Cardiac septum (tissue), 1 donor: ENCODE results near the gene ATP2A2. TPM values are rescaled to one million over a fixed set of nuclear protein-coding genes. Genes with fewer than 3 reads are reported as not detected.
"Not testable (repeated sequence)": the region's sequence is repeated elsewhere in the genome, so short reads cannot be mapped to it uniquely, and the experiment has no call there.

Experiments used
- DNase-seq: peaks from one replicate; pipeline ENCODE4 v3.0.0-alpha.2; 2020; ENCODE audit warnings: low spot score
- intact Hi-C: fragments of 100-400 bp; cut with DNase I; formaldehyde crosslinking; loops from one replicate; pipeline ENCODE4 v1.14.0; 2022
- total RNA-seq: library from RNA; stranded (reverse); fragmentation: NEBNext Ultra II Directional; extraction: Animal tissue kit (Norgen Biotek cat#: 25700); gene quantifications from one replicate; pipeline ENCODE4 v1.2.1, GENCODE V29; 2021
- donor health status: DM: no; HTN: no; CAD: no.

ATP2A2 gene
- total RNA-seq, 1 donor from 2014 or later: 918 TPM

DNA sequence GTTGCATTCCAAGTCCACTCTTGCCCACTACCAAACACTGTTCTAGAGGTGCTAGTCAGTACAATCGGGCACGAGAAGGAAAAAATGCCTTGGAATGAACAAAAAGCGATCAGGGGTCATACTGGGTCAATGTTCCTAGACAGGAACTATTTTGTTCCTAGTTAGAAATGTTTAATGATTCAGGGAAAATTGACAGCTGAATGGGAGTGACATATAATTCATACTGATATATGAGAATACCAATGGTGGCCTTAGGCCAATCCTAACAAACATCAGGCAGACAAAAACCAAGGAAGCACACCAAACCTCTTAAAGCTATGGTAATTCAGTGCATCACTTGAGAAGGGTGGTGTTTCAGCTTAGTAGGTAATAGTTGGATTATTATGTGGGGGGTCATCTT lies 71.4 kb downstream of the ATP2A2 start:
- DNase-seq: no peak
- intact Hi-C loops: no loop called here

DNA sequence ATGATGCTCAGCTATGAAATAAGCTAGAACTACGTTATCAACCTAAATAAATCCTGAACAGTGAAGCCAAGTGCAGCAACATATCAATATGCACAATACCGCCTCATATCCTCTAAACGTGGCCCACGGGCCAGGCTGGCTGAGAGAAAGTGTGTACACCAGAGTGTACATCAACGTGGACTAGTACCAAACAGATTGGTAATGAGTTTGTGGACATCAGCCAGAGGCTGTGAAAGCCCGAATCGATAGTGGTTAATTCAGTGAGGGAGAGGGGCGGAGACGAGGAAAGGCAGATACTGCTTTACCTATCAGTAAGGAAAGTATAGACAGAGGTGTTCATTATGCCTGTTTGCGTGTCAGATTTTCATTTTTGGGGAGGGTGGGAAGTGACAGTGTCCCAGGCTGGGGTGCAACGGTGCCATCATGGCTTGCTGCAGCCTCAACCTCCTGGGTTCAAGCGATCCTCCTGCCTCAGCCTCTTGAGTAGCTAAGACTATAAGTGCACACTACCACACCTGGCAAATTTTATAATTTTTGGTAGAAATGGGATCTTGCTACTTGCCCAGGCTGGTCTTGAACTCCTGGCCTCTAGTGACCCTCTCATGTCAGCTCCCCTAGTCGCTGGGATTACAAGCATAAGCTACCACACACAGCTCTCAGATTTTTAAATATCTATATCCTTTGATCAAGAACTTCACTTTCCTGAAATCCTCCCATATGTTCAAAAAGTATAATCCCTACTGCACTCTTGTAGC lies 72.3 kb downstream of the ATP2A2 start:
- intact Hi-C loops: no loop called here
- DNase-seq: no peak

DNA sequence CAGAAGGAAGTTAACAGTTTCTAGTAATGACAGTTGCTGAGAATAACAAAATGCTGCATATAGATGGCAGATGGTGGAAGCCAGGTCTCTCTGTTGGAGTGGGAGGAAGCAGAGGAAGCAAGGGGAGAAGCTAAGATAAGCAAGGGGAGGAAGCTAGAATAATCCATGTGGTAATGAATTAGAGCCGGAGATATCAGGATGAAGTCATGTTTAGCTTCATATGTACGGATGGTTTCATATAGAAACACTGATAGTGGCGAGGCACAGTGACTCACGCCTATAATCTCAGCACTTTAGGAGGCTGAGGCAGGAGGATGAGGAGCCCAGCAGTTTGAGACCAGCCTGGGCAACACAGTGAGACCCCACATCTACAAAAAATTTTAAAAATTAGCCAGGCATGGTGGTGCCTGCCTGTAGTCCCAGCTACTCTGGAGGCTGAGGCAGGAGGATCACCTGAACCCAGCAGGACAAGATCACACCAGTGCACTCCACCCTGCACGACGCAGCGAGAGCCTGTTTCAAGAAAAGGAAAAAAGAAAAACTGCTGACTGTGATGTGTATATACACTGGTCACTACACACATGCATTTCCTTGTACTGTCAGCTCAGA lies 73.2 kb downstream of the ATP2A2 start:
- intact Hi-C loops: no loop called here
- no peak for DNase-seq

DNA sequence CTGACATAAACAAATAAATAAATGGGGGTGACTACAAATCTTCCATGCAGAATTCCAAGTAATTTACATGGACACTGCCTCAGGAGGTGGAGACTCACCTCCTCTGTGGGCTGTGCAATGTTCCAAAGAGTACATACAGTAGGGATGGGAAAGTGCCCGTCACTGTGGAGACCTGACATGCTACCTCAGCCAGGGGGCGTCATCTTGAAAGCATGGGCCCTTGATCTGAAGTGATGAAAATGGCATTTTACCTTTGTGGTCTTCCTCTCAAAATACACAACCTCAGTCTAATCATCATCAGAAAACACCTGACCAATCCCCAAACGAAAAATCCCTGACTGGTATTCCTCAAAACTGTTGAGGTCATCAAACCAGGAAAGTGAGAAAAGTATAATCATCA lies 74.0 kb downstream of the ATP2A2 start:
- DNase-seq: no peak
- intact Hi-C loops: no loop called here

DNA sequence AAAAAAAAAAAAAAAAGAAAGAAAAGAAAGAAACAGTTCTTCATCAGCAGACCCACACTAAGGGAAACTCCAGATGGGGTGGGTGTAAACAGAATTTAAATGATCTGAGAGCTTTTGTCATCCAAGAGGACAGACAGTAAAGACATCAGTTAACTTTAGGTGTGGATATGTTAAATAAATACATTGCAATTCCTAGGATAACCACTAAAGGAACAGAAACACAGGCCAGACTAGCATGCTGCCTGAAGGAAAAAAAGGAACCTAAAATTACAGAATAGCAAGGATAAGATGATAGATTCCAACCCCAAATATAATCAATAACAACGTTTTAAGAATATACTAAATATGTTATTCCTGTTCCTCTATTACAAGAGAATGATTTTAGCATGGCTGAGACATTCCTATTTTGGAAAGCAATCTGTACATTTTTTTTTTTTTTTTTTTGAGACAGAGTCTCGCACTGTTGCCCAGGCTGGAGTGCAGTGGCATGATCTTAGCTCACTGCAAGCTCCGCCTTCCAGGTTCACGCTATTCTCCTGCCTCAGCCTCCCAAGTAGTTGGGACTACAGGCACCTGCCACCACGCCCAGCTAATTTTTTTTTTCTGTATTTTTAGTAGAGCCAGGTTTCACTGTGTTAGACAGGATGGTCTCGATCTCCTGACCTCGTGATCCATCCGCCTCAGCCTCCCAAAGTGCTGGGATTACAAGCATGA lies 77.5 kb downstream of the ATP2A2 start:
- intact Hi-C loops, DNase-seq: not testable (repeated sequence)

DNA sequence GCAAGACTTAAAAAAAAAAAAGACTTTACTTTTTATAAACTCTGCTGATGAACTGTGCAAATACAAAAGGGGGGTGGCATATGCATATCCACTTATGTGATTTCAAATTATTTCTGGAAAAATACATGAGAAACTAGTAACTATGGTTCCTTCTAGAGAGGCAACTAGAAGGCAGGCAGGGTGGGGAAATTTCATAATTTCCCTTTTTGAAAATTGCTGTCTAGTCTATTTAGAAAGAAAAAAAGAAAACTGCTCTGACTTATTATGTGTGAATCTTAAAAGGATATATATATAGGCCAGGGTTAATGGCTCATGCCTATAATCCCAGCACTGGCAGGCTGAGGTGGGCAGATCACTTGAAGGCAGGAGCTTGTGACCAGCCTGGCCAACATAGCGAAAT lies 80.2 kb downstream of the ATP2A2 start:
- DNase-seq: no peak
- intact Hi-C loops: no loop called here

DNA sequence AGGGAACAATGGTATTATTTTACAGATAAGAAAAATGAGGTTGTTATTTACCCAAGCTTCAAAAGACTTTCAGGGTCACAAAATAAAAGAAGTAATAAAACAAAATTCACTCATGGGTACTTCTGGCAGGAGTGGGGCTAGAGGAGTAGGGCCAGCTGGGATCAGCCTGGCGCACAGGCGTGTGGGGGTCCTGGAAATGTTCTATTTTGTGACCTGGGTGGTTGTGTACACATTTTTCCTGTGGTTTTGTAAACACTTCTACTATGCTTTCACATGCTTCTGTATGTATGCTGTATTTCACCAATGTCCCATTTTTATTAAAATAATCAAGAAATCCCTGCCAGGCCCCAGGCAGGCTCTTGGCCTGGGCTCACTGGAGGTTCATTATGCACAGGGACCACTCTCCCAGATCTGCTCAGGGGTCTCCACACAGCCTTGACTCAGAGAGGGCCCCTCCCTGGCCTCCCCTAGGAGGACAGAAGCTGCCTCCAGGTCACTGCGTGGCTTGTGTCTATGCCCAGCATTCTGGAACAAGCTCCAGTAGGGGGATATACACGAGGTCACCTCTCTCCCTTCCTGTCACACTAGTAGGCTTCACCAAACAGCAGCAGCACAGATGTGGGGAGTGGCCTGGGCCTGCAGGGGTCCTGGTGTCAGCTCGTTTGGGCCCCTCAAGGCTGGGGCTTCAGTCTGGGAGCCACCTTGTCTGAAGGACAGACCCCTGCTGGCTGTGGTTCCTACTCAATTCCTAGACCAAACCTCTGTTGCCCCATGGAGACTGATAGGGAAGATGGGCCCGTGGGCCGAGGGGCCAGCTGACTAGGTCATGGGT lies 84.7 kb downstream of the ATP2A2 start:
- intact Hi-C loops: no loop called here
- DNase-seq: peak; percentile 41

DNA sequence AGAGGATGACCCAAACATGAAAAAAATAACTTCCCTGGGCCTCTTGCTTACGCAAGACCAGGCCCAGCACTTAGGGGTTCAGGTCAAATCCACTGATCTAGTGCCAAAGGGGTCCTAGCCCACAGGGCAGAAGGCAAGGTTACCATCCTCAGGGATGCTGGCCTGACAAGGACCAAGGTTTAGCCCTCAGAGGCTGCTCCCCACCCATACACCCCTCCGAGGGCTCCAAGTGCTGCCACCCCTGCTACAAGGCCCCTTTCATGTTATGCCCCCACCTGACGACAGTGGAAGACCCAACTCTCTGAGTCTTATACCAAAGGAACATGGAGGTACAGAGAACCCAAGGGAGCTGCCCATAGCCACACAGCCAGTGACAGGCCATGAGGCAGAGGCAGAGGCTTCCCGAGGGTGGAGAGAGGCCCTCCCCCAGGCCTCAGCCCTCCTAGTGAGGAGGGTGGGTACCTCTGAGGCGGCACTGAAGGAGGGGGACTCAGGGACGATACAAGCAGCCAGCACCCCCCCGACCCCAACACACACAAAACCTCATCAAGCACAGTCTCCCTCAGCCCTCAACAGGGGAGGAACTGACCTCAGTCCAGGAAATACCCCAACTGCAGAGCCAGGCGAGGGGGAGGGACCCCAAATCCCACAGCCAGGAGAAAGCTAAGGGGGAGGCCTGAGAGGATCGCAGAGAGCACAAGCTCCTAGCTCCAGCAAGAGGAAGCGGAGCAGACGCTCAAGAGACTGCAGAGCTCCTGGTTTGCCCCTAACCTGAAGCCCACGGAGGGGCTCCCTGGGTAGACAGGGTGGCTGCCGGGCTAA lies 85.5 kb downstream of the ATP2A2 start:
- intact Hi-C loops: no loop called here
- peak; percentile 63 for DNase-seq

DNA sequence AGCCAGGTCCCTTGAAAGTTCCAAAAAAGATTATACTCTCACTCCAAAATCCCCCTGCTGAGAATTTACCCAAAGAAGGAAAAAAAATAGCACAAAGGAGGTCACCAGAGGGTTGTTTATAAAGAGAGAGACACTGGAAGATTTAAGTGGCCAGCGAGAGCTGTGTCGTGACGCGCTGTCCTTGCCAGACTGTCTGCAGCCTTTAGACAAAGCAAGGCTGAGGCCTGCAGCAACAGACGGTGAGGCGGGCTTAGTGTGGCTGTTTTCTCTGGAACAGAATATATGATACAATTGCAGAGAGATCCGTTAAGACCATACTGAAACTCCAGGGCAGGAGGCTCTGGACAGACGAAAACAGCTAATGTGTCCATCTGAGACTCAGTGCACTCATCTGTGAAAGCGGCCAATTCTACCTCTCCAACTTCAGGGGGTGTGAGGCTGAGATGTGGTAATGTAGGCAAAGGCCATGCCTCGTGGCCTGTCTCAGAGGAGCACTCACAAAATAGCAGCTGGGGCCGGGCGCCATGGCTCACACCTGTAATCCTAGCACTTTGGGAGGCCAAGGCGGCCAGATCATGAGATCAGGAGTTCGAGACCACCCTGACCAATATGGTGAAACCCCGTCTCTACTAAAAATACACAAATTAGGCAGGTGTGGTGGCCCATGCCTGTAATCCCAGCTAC lies 86.3 kb downstream of the ATP2A2 start:
- peak; percentile 57 for DNase-seq
- intact Hi-C loops: no loop called here

DNA sequence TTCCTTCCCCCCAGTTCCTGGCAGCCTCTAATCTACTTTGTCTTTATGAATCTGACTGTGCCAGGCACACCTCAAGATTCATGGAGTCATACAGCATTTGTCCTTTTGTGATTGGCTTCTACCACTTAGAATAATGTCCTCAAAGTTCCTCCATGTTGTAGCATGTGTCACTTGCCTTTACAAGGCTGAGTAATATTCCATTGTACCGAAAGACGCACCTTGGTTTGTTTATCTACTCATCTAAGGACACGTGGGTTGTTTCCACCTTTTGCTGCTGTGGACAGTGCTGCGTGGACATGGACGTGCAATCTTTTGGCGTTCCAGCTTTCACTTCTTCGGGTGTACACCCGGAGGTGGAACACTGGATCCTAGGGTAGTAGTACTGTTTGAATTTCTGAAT lies 88.9 kb downstream of the ATP2A2 start:
- intact Hi-C loops: no loop called here
- no peak for DNase-seq

DNA sequence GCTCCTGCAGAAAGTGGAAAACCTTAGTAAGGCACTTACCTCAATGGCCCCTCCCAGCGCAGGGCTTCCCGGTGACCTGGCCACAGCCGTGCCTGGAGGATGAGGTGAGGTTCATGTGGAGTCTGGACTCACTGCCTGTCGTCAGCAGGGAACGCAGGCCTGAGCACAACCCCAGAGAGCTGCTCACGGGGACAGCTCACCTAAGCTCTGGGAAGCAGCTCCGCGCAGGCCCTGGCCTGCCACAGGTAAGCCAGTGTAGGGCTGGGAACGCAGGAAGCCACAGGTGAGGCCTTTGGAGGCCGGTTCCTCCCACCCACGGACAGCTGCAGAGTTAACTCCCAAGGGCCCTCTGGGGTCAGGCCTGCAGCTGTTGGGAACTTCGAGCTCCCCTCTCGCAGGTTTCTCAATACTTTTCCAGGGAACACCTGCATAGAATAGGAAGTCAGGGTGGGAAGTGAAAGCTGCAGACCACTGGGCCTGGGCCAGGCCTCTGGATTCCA lies 89.7 kb downstream of the ATP2A2 start:
- intact Hi-C loops: no loop called here
- DNase-seq: no peak

DNA sequence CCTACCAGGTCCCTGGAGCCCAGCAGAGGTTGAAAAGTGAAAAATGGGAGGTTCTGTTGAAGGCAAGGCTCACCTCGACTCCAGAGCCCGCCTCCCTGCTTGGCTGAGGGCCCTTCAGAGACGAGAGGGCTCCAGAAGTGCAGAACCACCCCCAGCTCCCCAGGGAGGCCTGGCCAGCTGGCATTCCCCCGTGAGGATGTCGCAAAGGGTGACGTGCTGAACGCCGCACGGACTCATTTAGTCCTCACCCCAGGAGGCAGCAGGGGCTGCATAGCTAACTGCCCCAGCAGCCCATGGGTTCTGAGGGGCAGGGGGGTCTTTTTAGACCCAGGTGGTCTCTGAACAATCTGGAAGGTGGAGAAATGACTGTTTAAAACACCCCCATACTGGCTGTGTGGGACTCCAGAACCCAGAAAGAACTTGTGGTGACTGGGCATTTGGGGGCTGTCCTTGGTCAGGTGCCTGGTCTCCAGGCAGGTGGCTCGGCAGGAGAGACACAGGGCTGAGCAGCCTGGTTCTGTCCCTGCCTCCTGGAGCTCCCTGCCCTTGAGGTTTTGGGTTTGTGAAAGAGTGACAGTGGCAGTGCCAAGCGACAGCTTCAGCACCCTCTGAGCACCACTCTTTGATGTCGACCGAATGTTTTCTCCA lies 90.5 kb downstream of the ATP2A2 start:
- intact Hi-C loops: no loop called here

DNA sequence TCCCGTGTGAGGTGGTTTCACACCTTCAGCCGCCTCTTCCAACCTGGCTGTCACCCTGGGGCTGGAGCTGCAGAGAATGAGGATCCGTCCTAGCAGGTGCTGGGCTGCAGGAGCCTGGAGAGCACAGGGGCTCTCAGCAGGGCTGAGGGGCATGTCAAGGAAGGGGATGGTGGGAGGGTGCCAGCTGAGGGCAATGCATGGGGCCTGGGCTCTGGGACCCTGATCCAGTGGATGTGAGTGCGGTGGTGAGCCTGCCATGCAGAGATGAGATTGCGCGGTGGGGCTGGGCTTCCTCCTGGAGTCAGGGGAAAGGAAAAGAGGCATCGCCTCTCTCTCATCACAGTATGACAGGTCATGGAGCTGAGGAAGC lies 91.0 kb downstream of the ATP2A2 start:
- intact Hi-C loops: no loop called here

More for the DNA sequence above, 90.5 kb downstream of the ATP2A2 start:
- DNase-seq: no peak

DNA sequence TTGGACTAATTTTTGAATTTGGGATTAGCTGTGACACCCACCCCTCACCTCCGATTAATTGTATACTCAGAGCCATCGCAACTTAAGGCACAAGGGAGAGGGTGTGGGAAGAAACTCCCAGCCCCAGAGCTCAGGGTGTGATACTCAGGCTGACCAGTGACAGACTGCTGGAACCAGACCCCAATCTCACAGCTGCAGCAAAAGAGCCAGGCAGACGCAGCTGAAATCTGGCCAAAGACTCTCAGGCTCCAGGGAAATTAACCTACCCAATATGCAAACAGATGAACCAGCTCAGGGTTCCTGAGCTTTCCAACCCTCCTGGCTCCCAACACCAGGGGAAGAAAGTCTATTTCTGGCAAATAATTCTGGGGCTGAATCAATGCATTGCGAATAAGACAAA lies 92.0 kb downstream of the ATP2A2 start:
- intact Hi-C loops: no loop called here
- DNase-seq: no peak

More for the DNA sequence above, 91.0 kb downstream of the ATP2A2 start:
- no peak for DNase-seq

DNA sequence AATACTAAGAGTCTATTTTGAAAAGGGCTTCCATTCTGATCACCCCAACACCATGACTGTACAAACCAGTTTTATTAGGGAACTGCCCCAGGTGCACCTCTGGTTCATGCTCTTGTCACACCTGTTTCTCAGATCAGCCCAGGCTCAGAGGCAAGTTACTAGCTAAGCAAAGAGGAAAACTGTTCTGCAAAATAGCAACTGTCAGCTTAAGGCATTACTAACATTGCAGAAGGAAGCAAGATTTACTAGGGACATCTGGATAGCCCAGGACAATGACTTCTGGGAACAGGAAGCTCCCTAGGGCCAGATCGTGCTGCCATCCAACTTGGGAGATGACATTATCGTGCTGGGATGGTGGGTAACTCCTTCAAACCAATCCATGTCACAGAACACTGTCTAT lies 92.4 kb downstream of the ATP2A2 start:
- intact Hi-C loops: no loop called here
- DNase-seq: no peak

DNA sequence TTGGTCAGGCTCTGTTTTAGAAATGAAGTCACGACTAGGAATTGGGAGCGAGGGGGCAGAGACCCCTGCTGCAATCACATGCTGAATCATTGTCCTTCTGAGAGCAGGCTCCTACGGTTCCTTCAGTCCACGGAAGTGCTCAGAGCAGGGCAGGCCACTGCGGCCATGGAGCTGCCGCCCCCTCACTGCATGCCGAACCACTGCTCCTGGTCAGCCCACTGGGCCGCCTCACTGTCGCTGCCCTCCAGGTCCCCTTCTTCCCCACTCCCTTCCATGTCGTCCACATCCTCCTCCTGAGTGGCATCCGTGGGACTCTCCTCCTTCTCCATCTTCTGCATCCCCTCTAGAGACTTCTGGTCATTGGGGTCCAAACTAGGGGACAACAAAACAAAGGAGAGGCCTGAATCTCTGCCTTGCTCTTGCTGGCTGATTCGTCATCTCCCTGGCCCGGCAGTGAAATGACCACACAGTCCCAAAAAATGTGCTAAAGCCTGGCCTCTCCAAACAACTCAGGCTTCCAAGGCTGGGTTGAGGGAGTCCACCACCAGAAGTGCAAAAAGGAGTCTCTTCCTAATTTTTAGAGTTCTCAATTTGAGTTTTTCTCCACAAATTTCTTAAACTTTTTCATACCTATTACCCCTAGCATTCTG lies 93.0 kb downstream of the ATP2A2 start:
- no peak for DNase-seq
- intact Hi-C loops: no loop called here

DNA sequence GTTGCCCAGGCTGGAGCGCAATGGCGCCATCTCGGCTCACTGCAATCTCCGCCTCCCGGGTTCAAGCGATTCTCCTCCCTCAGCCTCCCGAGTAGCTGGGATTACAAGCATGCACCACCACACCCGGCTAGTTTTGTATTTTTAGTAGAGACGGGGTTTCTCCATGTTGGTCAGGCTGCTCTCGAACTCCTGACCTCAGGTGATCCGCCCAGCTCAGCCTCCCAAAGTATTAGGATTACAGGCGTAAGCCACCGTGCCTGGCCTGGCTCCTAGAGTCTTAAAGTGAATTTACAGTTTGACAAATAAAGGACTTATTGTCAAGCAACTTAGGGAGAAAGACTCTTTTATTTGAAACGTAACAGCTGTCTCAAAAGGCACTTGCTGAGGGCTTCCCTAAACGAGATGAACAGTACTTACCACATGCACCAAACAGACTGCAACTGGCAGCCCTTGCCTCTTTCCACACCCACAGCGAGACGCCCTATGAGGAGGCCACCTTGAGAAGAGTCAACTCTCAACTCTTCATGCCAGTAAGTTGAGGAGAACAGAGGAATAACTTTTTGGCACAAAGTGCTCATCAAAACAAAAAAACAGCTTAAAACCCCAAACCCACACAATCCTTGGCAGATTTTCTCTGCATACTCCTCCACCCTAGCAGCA lies 97.2 kb downstream of the ATP2A2 start:
- DNase-seq, intact Hi-C loops: not testable (repeated sequence)
